HepG2 (cell line): ENCODE measurements around the gene BDH2. TPM values are rescaled to one million over a fixed set of nuclear protein-coding genes. Genes with fewer than 3 reads are reported as not detected.

Source experiments
- DNMT1 ChIP-seq: sonication (generic); formaldehyde crosslinking; IDR thresholded peaks from 2 replicates; pipeline ENCODE4 v1.5.1; 2020; ENCODE audit warnings: mild to moderate bottlenecking, missing genetic modification reagents
- EZH2 ChIP-seq: conservative IDR thresholded peaks from 2 replicates; pipeline ENCODE4 v1.6.1; 2012; ENCODE audit warnings: mild to moderate bottlenecking, low read depth, low read length, moderate library complexity
- HNRNPH1 ChIP-seq: fragments of 200-400 bp; formaldehyde crosslinking; optimal IDR thresholded peaks from 2 replicates; pipeline ENCODE3; 2017; ENCODE audit warnings: mild to moderate bottlenecking, low read depth, low read length
- JUN ChIP-seq: sonication (generic); formaldehyde crosslinking; IDR thresholded peaks from 2 replicates; pipeline ENCODE4 v1.4.0; 2020; ENCODE audit warnings: mild to moderate bottlenecking, missing genetic modification reagents
- RAD21 ChIP-seq: fragments of 450-650 bp; formaldehyde crosslinking; IDR thresholded peaks from 2 replicates; pipeline ENCODE4 v1.5.0; 2020; ENCODE audit warnings: mild to moderate bottlenecking
- TIGD3 ChIP-seq: sonication (generic); formaldehyde crosslinking; IDR thresholded peaks from 2 replicates; pipeline ENCODE4 v1.5.1; 2020; ENCODE audit warnings: mild to moderate bottlenecking, missing genetic modification reagents, borderline replicate concordance
- ZHX2 ChIP-seq, 2 experiments: sonication (generic) in 1 of 2; formaldehyde crosslinking in 1 of 2; IDR thresholded peaks; 2 replicates each; pipeline versions ENCODE4 v1.6.1 to v1.9.0; 2014 to 2022; ENCODE audit warnings: antibody characterized with exemption in 1 of 2, borderline replicate concordance in 1 of 2, inconsistent platforms in 1 of 2, low read depth in 1 of 2, missing genetic modification reagents in 1 of 2
- ZNF225 ChIP-seq: sonication (generic); formaldehyde crosslinking; IDR thresholded peaks from 2 replicates; pipeline ENCODE4 v1.4.0; 2020; ENCODE audit warnings: mild to moderate bottlenecking, missing genetic modification reagents
- ZNF546 ChIP-seq: sonication (generic); formaldehyde crosslinking; conservative IDR thresholded peaks from 2 replicates; pipeline ENCODE4 v1.8.1; 2023; ENCODE audit warnings: mild to moderate bottlenecking, missing genetic modification reagents
- ZNF639 ChIP-seq: conservative IDR thresholded peaks from 2 replicates; pipeline ENCODE4 v1.6.1; 2018; ENCODE audit warnings: missing genetic modification reagents
- ZNF704 ChIP-seq: sonication (generic); formaldehyde crosslinking; IDR thresholded peaks from 2 replicates; pipeline ENCODE4 v1.8.1; 2023; ENCODE audit warnings: mild to moderate bottlenecking, inconsistent platforms, moderate library complexity, missing genetic modification reagents, borderline replicate concordance
- polyA plus RNA-seq, 8 experiments: library from polyadenylated mRNA; depleted of rRNA in 3 of 8; stranded (reverse) in 7 of 8; unstranded in 1 of 8; fragments of >200 nt; fragmentation: Illumina TruSeq in 4 of 8; extraction: Trizol in 4 of 8; gene quantifications; 2 replicates each; pipeline versions ENCODE4 v1.2.1 to v1.2.3, GENCODE V29; 2011 to 2016; ENCODE audit warnings: low read depth in 4 of 8, missing spikeins in 1 of 8, mixed read lengths in 1 of 8; ENCODE audit not compliant: insufficient read depth in 1 of 8
- total RNA-seq, 5 experiments: library from RNA; depleted of rRNA; stranded (reverse); fragments of >200 nt; fragmentation: Illumina TruSeq; extraction: Trizol; gene quantifications; 2 replicates each; pipeline ENCODE4 v1.2.3, GENCODE V29; 2016; ENCODE audit warnings: low read depth in 1 of 5
- TF ChIP-seq, protein P1 (sequence below): sonication (generic); formaldehyde crosslinking; IDR thresholded peaks from 2 replicates; pipeline ENCODE4 v1.5.0; 2020; ENCODE audit warnings: mild to moderate bottlenecking, missing genetic modification reagents, moderate library complexity

Gene BDH2
- total and polyA plus RNA-seq, 2 of the 13 experiments (the other 11 are each of a cell fraction or from before 2014, with no cell fraction given) = 34.8 to 46.2 TPM

DNA sequence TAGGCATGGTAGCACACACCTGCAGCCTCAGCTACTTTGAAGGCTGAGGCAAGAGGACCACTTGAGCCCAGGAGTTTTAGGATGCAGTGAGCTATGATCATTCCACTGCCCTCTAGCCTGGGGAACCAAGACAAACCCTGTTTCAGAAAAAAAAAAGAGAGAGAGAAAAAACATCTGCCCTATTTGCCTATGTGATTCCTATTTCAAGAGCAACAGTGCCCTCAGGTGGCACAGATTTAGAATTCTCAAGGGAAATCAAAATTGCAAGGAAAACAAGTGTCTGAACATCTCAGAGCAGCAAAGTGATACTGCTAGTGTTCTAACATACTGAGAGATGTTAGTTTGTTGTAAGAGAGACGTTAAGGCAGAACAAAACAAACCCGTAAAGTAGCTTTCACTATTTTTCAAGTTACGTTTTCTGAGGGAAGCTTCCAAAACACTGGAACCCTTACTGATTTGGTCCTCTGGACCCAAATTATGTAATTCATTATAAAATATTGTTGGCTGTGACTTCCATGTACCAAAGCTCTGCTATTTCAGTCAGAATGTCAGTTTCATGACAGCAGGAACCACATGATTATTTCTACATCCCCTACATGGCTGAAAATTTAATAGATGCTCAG lies 7.9 kb downstream of the BDH2 start (continued):
- TF ChIP-seq ZHX2 (IDR thresholded peaks at IDR 0.05; ENCODE audit: low read depth) (no peak), ZHX2 (CRISPR knock-in tag; IDR thresholded peaks at IDR 0.05; ENCODE audit: borderline replicate concordance) (no peak), JUN (CRISPR knock-in tag) (no peak), RAD21 (CRISPR knock-in tag) (peak; percentile 77), TIGD3 (CRISPR knock-in tag) (no peak), ZNF225 (CRISPR knock-in tag) (no peak), DNMT1 (no peak), ZNF546 (CRISPR knock-in tag) (no peak), ZNF704 (CRISPR knock-in tag) (no peak), ZNF639 (CRISPR knock-in tag) (no peak), HNRNPH1 (no peak), EZH2 (no peak)
- TF ChIP-seq, protein P1, sequence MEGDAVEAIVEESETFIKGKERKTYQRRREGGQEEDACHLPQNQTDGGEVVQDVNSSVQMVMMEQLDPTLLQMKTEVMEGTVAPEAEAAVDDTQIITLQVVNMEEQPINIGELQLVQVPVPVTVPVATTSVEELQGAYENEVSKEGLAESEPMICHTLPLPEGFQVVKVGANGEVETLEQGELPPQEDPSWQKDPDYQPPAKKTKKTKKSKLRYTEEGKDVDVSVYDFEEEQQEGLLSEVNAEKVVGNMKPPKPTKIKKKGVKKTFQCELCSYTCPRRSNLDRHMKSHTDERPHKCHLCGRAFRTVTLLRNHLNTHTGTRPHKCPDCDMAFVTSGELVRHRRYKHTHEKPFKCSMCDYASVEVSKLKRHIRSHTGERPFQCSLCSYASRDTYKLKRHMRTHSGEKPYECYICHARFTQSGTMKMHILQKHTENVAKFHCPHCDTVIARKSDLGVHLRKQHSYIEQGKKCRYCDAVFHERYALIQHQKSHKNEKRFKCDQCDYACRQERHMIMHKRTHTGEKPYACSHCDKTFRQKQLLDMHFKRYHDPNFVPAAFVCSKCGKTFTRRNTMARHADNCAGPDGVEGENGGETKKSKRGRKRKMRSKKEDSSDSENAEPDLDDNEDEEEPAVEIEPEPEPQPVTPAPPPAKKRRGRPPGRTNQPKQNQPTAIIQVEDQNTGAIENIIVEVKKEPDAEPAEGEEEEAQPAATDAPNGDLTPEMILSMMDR (CRISPR knock-in tag) = peak; percentile 80
